BLaER1 (cell line): ENCODE measurements around the gene CEACAM16.

ENCODE experiments used
- H3K27ac ChIP-seq: shearing (Covaris generic); formaldehyde crosslinking; 2 replicates; pipeline ENCODE4 v1.8.1; 2022
- H3K27me3 ChIP-seq: shearing (Covaris generic); formaldehyde crosslinking; 2 replicates; pipeline ENCODE4 v1.8.1; 2022
- H3K36me3 ChIP-seq: shearing (Covaris generic); formaldehyde crosslinking; 2 replicates; pipeline ENCODE4 v1.8.1; 2022
- H3K4me1 ChIP-seq: shearing (Covaris generic); formaldehyde crosslinking; 2 replicates; pipeline ENCODE4 v1.8.1; 2022
- H3K4me2 ChIP-seq: shearing (Covaris generic); formaldehyde crosslinking; 2 replicates; pipeline ENCODE4 v1.8.1; 2022
- H3K4me3 ChIP-seq: shearing (Covaris generic); formaldehyde crosslinking; 2 replicates; pipeline ENCODE4 v1.8.1; 2022
- H3K9ac ChIP-seq: shearing (Covaris generic); formaldehyde crosslinking; 2 replicates; pipeline ENCODE4 v1.8.1; 2022
- H3K9me3 ChIP-seq: shearing (Covaris generic); formaldehyde crosslinking; 2 replicates; pipeline ENCODE4 v1.8.1; 2022
- H4K20me1 ChIP-seq: shearing (Covaris generic); formaldehyde crosslinking; 2 replicates; pipeline ENCODE4 v1.8.1; 2022
- Cebpa-rat ChIP-seq: shearing (Covaris generic); IDR thresholded peaks from 2 replicates; pipeline ENCODE4 v1.8.1; 2022

Gene CEACAM16

GRCh38 chr19:44741841-44742329 is 42.9 kb downstream of the CEACAM16 start:
- Histone ChIP-seq H3K9me3 (no peaks in the 10 kb centered on the region), H3K9ac (0 out of 2 replicates have a peak overlapping the region, but pooled peaks have one; percentile 48), H3K4me2 (peak overlapping the region; percentile 75), H3K36me3 (no peaks in the 10 kb centered on the region), H3K4me1 (peaks cover 45% of the 10 kb centered on the region), H3K27me3 (no peaks in the 10 kb centered on the region), H3K27ac (peak overlapping the region; percentile 70), H4K20me1 (no peaks in the 10 kb centered on the region), H3K4me3 (no peak overlapping the region)
- peak; percentile 91 for TF ChIP-seq Cebpa-rat

- H3K4me2 ChIP-seq = peak overlapping the region; percentile 75
- H3K9ac ChIP-seq = no peak overlapping the region
- no peaks in the 10 kb centered on the region for H3K36me3 ChIP-seq
- H4K20me1 ChIP-seq = no peaks in the 10 kb centered on the region
- TF ChIP-seq Cebpa-rat = no peak
- H3K27me3 ChIP-seq = no peaks in the 10 kb centered on the region
- H3K4me3 ChIP-seq = no peak overlapping the region
- peaks cover 43% of the 10 kb centered on the region for H3K4me1 ChIP-seq
- peak overlapping the region; percentile 70 for H3K27ac ChIP-seq
- H3K9me3 ChIP-seq = no peaks in the 10 kb centered on the region
These were observed 43.5 kb downstream of the CEACAM16 start for GRCh38 chr19:44742330-44743061.

GRCh38 chr19:44744871-44745332 is 46.0 kb downstream of the CEACAM16 start:
- Histone ChIP-seq H3K9ac (no peak overlapping the region), H3K27ac (no peak overlapping the region), H3K9me3 (no peaks in the 10 kb centered on the region), H3K36me3 (no peaks in the 10 kb centered on the region), H3K4me2 (no peak overlapping the region), H3K27me3 (no peaks in the 10 kb centered on the region), H3K4me3 (no peak overlapping the region), H3K4me1 (peaks cover 42% of the 10 kb centered on the region), H4K20me1 (peaks cover 5% of the 10 kb centered on the region; the same call in 1 of the 2 replicates)
- no peak for TF ChIP-seq Cebpa-rat

GRCh38 chr19:44745341-44745831 is 46.4 kb downstream of the CEACAM16 start:
- Histone ChIP-seq H3K9ac (no peak overlapping the region), H3K27me3 (no peaks in the 10 kb centered on the region), H3K27ac (no peak overlapping the region)

GRCh38 chr19:44745887-44746600 is 47.1 kb downstream of the CEACAM16 start:
- no peak overlapping the region for H3K27ac ChIP-seq
- H3K27me3 ChIP-seq = no peaks in the 10 kb centered on the region
- no peaks in the 10 kb centered on the region for H3K9me3 ChIP-seq
- H3K36me3 ChIP-seq = peaks cover 4% of the 10 kb centered on the region; the same call in 1 of the 2 replicates
- H4K20me1 ChIP-seq = peaks cover 16% of the 10 kb centered on the region; the same call in 1 of the 2 replicates
- H3K4me3 ChIP-seq = no peak overlapping the region
- peak overlapping the region; percentile 88; the same call in 1 of the 2 replicates for H3K4me2 ChIP-seq
- peaks cover 44% of the 10 kb centered on the region for H3K4me1 ChIP-seq
- TF ChIP-seq Cebpa-rat = no peak
- no peak overlapping the region for H3K9ac ChIP-seq

More at GRCh38 chr19:44745341-44745831, 46.4 kb downstream of the CEACAM16 start:
- H3K4me3 ChIP-seq = no peak overlapping the region
- peaks cover 9% of the 10 kb centered on the region; the same call in 1 of the 2 replicates for H4K20me1 ChIP-seq
- no peak overlapping the region for H3K4me2 ChIP-seq
- H3K36me3 ChIP-seq = no peaks in the 10 kb centered on the region
- H3K9me3 ChIP-seq = no peaks in the 10 kb centered on the region
- peaks cover 44% of the 10 kb centered on the region for H3K4me1 ChIP-seq
- no peak for TF ChIP-seq Cebpa-rat

GRCh38 chr19:44746616-44746945 is 47.6 kb downstream of the CEACAM16 start:
- H3K36me3 ChIP-seq = peaks cover 7% of the 10 kb centered on the region; the same call in 1 of the 2 replicates
- H3K4me1 ChIP-seq = peaks cover 44% of the 10 kb centered on the region
- H3K27ac ChIP-seq = no peak overlapping the region
- H3K9me3 ChIP-seq = no peaks in the 10 kb centered on the region
- H3K27me3 ChIP-seq = no peaks in the 10 kb centered on the region
- H4K20me1 ChIP-seq = peaks cover 18% of the 10 kb centered on the region; the same call in 1 of the 2 replicates
- H3K4me3 ChIP-seq = peak overlapping the region; percentile 91; the same call in 1 of the 2 replicates
- TF ChIP-seq Cebpa-rat = no peak
- peak overlapping the region; percentile 88 for H3K4me2 ChIP-seq
- no peak overlapping the region for H3K9ac ChIP-seq

- Histone ChIP-seq H3K4me3 (peak overlapping the region; percentile 91), H3K9me3 (no peaks in the 10 kb centered on the region), H3K4me1 (peaks cover 45% of the 10 kb centered on the region), H3K4me2 (peak overlapping the region; percentile 88), H4K20me1 (peaks cover 18% of the 10 kb centered on the region; the same call in 1 of the 2 replicates), H3K36me3 (peaks cover 7% of the 10 kb centered on the region; the same call in 1 of the 2 replicates), H3K27me3 (no peaks in the 10 kb centered on the region), H3K9ac (peak overlapping the region; percentile 76), H3K27ac (peak overlapping the region; percentile 83)
- TF ChIP-seq Cebpa-rat = no peak
These were observed 48.2 kb downstream of the CEACAM16 start for GRCh38 chr19:44746946-44747738.

- Histone ChIP-seq H3K27ac (peak overlapping the region; percentile 83), H3K4me3 (peak overlapping the region; percentile 91), H3K9me3 (no peaks in the 10 kb centered on the region), H3K4me2 (peak overlapping the region; percentile 88), H3K4me1 (peaks cover 46% of the 10 kb centered on the region), H3K9ac (peak overlapping the region; percentile 76), H3K27me3 (no peaks in the 10 kb centered on the region), H3K36me3 (peaks cover 14% of the 10 kb centered on the region), H4K20me1 (peaks cover 18% of the 10 kb centered on the region; the same call in 1 of the 2 replicates)
- no peak for TF ChIP-seq Cebpa-rat
These were observed 48.9 kb downstream of the CEACAM16 start for GRCh38 chr19:44747739-44748425.
